Spinal cord (tissue), 10 donors: ENCODE results near the gene THRAP3. TPM values are rescaled to one million over a fixed set of nuclear protein-coding genes. Genes with fewer than 3 reads are reported as not detected.

ENCODE experiments used
- DNase-seq, 6 donors: peaks; one replicate each; pipeline versions ENCODE4 v3.0.0 to v3.0.0-alpha.2; 2013 to 2015; ENCODE audit warnings: low spot score in 6 of 6, low read depth in 4 of 6
- H3K27ac ChIP-seq: one replicate; pipeline ENCODE4 v1.5.1; 2013; ENCODE audit warnings: low read depth, low read length, control low read depth
- H3K27me3 ChIP-seq: one replicate; pipeline ENCODE4 v1.6.1; 2013; ENCODE audit warnings: low read length; ENCODE audit not compliant: control insufficient read depth, insufficient read depth
- H3K36me3 ChIP-seq: one replicate; pipeline ENCODE4 v1.6.1; 2013; ENCODE audit warnings: low read length; ENCODE audit not compliant: control insufficient read depth, insufficient read depth
- H3K4me1 ChIP-seq: one replicate; pipeline ENCODE4 v1.6.1; 2013; ENCODE audit warnings: low read length; ENCODE audit not compliant: control insufficient read depth, insufficient read depth
- H3K4me3 ChIP-seq: one replicate; pipeline ENCODE4 v1.5.1; 2013; ENCODE audit warnings: low read depth, low read length, control low read depth
- H3K9me3 ChIP-seq: one replicate; pipeline ENCODE4 v1.6.1; 2013; ENCODE audit warnings: low read length; ENCODE audit not compliant: control insufficient read depth, insufficient read depth
- WGBS: methylation state at CpG from one replicate; pipeline ENCODE4 v1.1.5; 2013; ENCODE audit warnings: missing lambda C conversion rate; ENCODE audit not compliant: insufficient coverage; 5-methylcytosine and 5-hydroxymethylcytosine counted together
- polyA plus RNA-seq, 2 donors: library from polyadenylated mRNA; unstranded; fragments of 120-200 nt; gene quantifications; one replicate each; pipeline ENCODE4 v1.2.1, GENCODE V29; 2013; ENCODE audit not compliant: insufficient read length in 2 of 2
- small RNA-seq: library from RNA; depleted of rRNA; stranded (forward); fragments of <200 nt; gene quantifications from one replicate; pipeline ENCODE3, GENCODE V24; 2014; ENCODE audit warnings: low replicate concordance
- total RNA-seq, 2 donors: library from RNA; depleted of rRNA in 1 of 2; stranded (reverse); fragments of 120-200 nt in 1 of 2; fragments of >200 nt in 1 of 2; gene quantifications; one replicate each; pipeline versions ENCODE4 v1.2.3 to v1.2.4, GENCODE V29; 2013 to 2014
- donor health status: healthy.

THRAP3 gene
- total and polyA plus RNA-seq, 4 donors: 69.1 to 88.5 (median 77.9) TPM

GRCh38 chr1:36352910-36353878 is 129.0 kb downstream of the THRAP3 start:
- Histone ChIP-seq H3K4me3 (no peak overlapping the region), H3K36me3 (peaks cover 78% of the 10 kb centered on the region), H3K4me1 (peaks cover 39% of the 10 kb centered on the region), H3K27me3 (no peaks in the 10 kb centered on the region), H3K9me3 (no peaks in the 10 kb centered on the region), H3K27ac (no peak overlapping the region)
- WGBS: 79% methylated on average over 12 of the region's 15 CpGs
- DNase-seq: no peak

GRCh38 chr1:36354486-36354885 is 130.2 kb downstream of the THRAP3 start:
- DNase-seq: no peak
- peaks cover 78% of the 10 kb centered on the region for H3K36me3 ChIP-seq
- no peaks in the 10 kb centered on the region for H3K27me3 ChIP-seq
- WGBS: 79% methylated on average over 5 of the region's 11 CpGs
- H3K4me1 ChIP-seq: peaks cover 36% of the 10 kb centered on the region
- H3K9me3 ChIP-seq: no peaks in the 10 kb centered on the region
- H3K27ac ChIP-seq: no peak overlapping the region
- no peak overlapping the region for H3K4me3 ChIP-seq

Small RNA genes lying within 50 kb of the gene (small RNA-seq; reads per million reads assigned to genes)
- gene RN7SL131P: not detected
- not detected for gene UBE2V2P4

Other genes starting within 250 kb of the THRAP3 start
- 10 to 100 TPM in 1 of 2 donors, 1 to 10 TPM in 1; 2.2 to 13.5 TPM for gene TEKT2, start 140.3 kb upstream of the THRAP3 start, total RNA-seq
- gene TEKT2, start 140.3 kb upstream of the THRAP3 start, polyA plus RNA-seq: 10 to 100 TPM; 15.8 to 17.5 TPM
- 10 to 100 TPM; 20.3 to 43.0 TPM for gene ADPRS, start 135.6 kb upstream of the THRAP3 start, total RNA-seq
- 10 to 100 TPM; 41.3 to 46.1 TPM for gene ADPRS, start 135.6 kb upstream of the THRAP3 start, polyA plus RNA-seq
- gene COL8A2, start 99.2 kb upstream of the THRAP3 start, total RNA-seq: 10 to 100 TPM; 15.1 to 32.6 TPM
- 1 to 10 TPM; 3.2 to 7.9 TPM for gene COL8A2, start 99.2 kb upstream of the THRAP3 start, polyA plus RNA-seq
- 10 to 100 TPM; 59.7 to 82.6 TPM for gene TRAPPC3, start 75.0 kb upstream of the THRAP3 start, total RNA-seq
- gene TRAPPC3, start 75.0 kb upstream of the THRAP3 start, polyA plus RNA-seq: 10 to 100 TPM; 79.2 to 83.4 TPM
- 10 to 100 TPM; 52.4 to 64.5 TPM for gene MAP7D1, start 68.3 kb upstream of the THRAP3 start, total RNA-seq
- gene MAP7D1, start 68.3 kb upstream of the THRAP3 start, polyA plus RNA-seq: 100 to 1,000 TPM; 183 to 209 TPM
- gene SH3D21, start 81.9 kb downstream of the THRAP3 start, total RNA-seq: 1 to 10 TPM; 2.5 to 6.9 TPM
- gene SH3D21, start 81.9 kb downstream of the THRAP3 start, polyA plus RNA-seq: 10 to 100 TPM in 1 of 2 donors, 1 to 10 TPM in 1; 8.0 to 10.7 TPM
- 10 to 100 TPM in 1 of 2 donors, 1 to 10 TPM in 1; 8.0 to 67.6 TPM for gene EVA1B, start 99.2 kb downstream of the THRAP3 start, total RNA-seq
- 10 to 100 TPM; 21.4 to 28.5 TPM for gene EVA1B, start 99.2 kb downstream of the THRAP3 start, polyA plus RNA-seq
- 10 to 100 TPM; 11.2 to 20.1 TPM for gene STK40, start 161.5 kb downstream of the THRAP3 start, total RNA-seq
- gene STK40, start 161.5 kb downstream of the THRAP3 start, polyA plus RNA-seq: 10 to 100 TPM; 36.5 to 37.5 TPM
- gene LSM10, start 173.5 kb downstream of the THRAP3 start, total RNA-seq: 1 to 10 TPM; 7.6 to 8.4 TPM
- gene LSM10, start 173.5 kb downstream of the THRAP3 start, polyA plus RNA-seq: 10 to 100 TPM; 47.1 to 56.5 TPM
- 10 to 100 TPM; 21.5 to 27.9 TPM for gene OSCP1, start 226.0 kb downstream of the THRAP3 start, total RNA-seq
- 10 to 100 TPM; 20.0 to 23.8 TPM for gene OSCP1, start 226.0 kb downstream of the THRAP3 start, polyA plus RNA-seq
- gene MRPS15, start 239.9 kb downstream of the THRAP3 start, total RNA-seq: 10 to 100 TPM; 24.7 to 47.4 TPM
- gene MRPS15, start 239.9 kb downstream of the THRAP3 start, polyA plus RNA-seq: 10 to 100 TPM; 57.7 to 59.7 TPM